Spleen (tissue), 11 donors: ENCODE measurements around the gene FAM168B. TPM values are rescaled to one million over a fixed set of nuclear protein-coding genes. Genes with fewer than 3 reads are reported as not detected.

Experiments used
- DNase-seq: peaks from one replicate; pipeline ENCODE4 v3.0.0-alpha.2; 2020
- H3K27ac ChIP-seq, 8 donors: fragments of 200-600 bp; sonication (generic) in 7 of 8; 1 replicate in 4 of 8; 2 replicates in 4 of 8; pipeline versions ENCODE4 v1.5.0 to v1.8.0; 2016 to 2021; ENCODE audit warnings: inconsistent platforms in 4 of 8, mild to moderate bottlenecking in 4 of 8, moderate library complexity in 1 of 8
- H3K27me3 ChIP-seq, 7 donors: fragments of 200-600 bp; sonication (generic) in 6 of 7; replicated peaks in 1 of 7; 1 replicate in 4 of 7; 2 replicates in 3 of 7; pipeline versions ENCODE4 v1.5.0 to v1.8.0; 2016 to 2021; ENCODE audit warnings: inconsistent platforms in 3 of 7, mild to moderate bottlenecking in 1 of 7
- H3K36me3 ChIP-seq, 6 donors: fragments of 200-600 bp; sonication (generic) in 5 of 6; 1 replicate in 4 of 6; 2 replicates in 2 of 6; pipeline versions ENCODE4 v1.5.0 to v1.8.0; 2016 to 2021; ENCODE audit warnings: inconsistent platforms in 2 of 6
- H3K4me1 ChIP-seq, 6 donors: fragments of 200-600 bp; sonication (generic) in 5 of 6; 1 replicate in 3 of 6; 2 replicates in 3 of 6; pipeline versions ENCODE4 v1.5.0 to v1.8.0; 2016 to 2021; ENCODE audit warnings: inconsistent platforms in 3 of 6
- H3K4me3 ChIP-seq, 8 donors: fragments of 200-600 bp; sonication (generic) in 7 of 8; 1 replicate in 4 of 8; 2 replicates in 4 of 8; pipeline versions ENCODE4 v1.5.0 to v1.8.0; 2016 to 2021; ENCODE audit warnings: inconsistent platforms in 4 of 8, mild to moderate bottlenecking in 4 of 8, moderate library complexity in 2 of 8
- H3K9me3 ChIP-seq, 8 donors: fragments of 200-600 bp; sonication (generic) in 7 of 8; 1 replicate in 4 of 8; 2 replicates in 4 of 8; pipeline versions ENCODE4 v1.5.0 to v1.8.0; 2016 to 2021; ENCODE audit warnings: inconsistent platforms in 4 of 8
- CTCF ChIP-seq, 11 experiments: fragments of 200-600 bp in 7 of 11; fragments of 450-650 bp in 4 of 11; sonication (generic) in 4 of 11; IDR thresholded peaks in 8 of 11; conservative IDR thresholded peaks in 3 of 11; 1 replicate in 7 of 11; 2 replicates in 4 of 11; pipeline versions ENCODE4 v1.4.0 to v1.8.0; 2016 to 2021; ENCODE audit warnings: antibody characterized with exemption in 11 of 11, inconsistent platforms in 4 of 11, mild to moderate bottlenecking in 1 of 11
- POLR2A ChIP-seq, 3 donors: fragments of 450-650 bp; IDR thresholded peaks; one replicate each; pipeline ENCODE4 v1.5.1; 2017; ENCODE audit warnings: antibody characterized with exemption in 3 of 3, mild to moderate bottlenecking in 1 of 3
- POLR2AphosphoS5 ChIP-seq, 3 donors: sonication (generic); formaldehyde crosslinking; IDR thresholded peaks; one replicate each; pipeline ENCODE4 v1.5.1; 2017; ENCODE audit warnings: antibody characterized with exemption in 3 of 3
- WGBS, 5 donors: extraction: QIAGEN DNeasy Blood & Tissue Kit in 3 of 5; methylation state at CpG; one replicate each; pipeline versions ENCODE4 v1.1.5 to v1.1.7; 2013 to 2018; 5-methylcytosine and 5-hydroxymethylcytosine counted together
- intact Hi-C: fragments of 100-400 bp; cut with DNase I; formaldehyde crosslinking; loops from one replicate; pipeline ENCODE4 v1.15.0; 2023; ENCODE audit warnings: low total_unique reads
- polyA plus RNA-seq, 3 donors: library from polyadenylated mRNA; stranded (reverse); fragments of 200-250 nt; gene quantifications; one replicate each; pipeline ENCODE4 v1.2.1, GENCODE V29; 2013
- total RNA-seq, 7 donors: library from RNA; depleted of rRNA in 3 of 7; stranded (reverse); fragments of >200 nt in 3 of 7; fragmentation: NEBNext Ultra II Directional in 4 of 7; extraction: Animal tissue kit (Norgen Biotek cat#: 25700) in 4 of 7; gene quantifications; one replicate each; pipeline versions ENCODE4 v1.1.0 to v1.2.1, GENCODE V29; 2016 to 2021
- donor health status: healthy with polysubstance abuse.
- donor health status: DM: no; HTN: no; CAD: no; lungs with moderate emphysema.
- donor health status: DM: no; HTN: no; CAD: no.
- donor health status: Bipolar disorder and iron deficiency.
- donor health status: healthy.
- donor health status: DM: no; HTN: no; CAD: no.
- donor health status: DM: yes; HTN: yes; CAD: no.

Gene FAM168B
- total and polyA plus RNA-seq, 10 donors = 10.9 to 107 (median 57.5) TPM

GRCh38 chr2:131039535-131039907 lies 53.7 kb downstream of the FAM168B start:
- peaks cover 0 to 70% (median 36%) of the 10 kb centered on the region in 7 donors for H3K27me3 ChIP-seq
- intact Hi-C loops = no loop called here
- no peak overlapping the region for H3K27ac ChIP-seq
- peaks cover 0 to 39% (median 21%) of the 10 kb centered on the region in 6 donors for H3K4me1 ChIP-seq
- 47 to 100% (median 74%) methylated on average over 3 to 23 of the region's 23 CpGs for WGBS, 5 donors
- DNase-seq = no peak
- H3K9me3 ChIP-seq = no peaks in the 10 kb centered on the region
- no peaks in the 10 kb centered on the region for H3K36me3 ChIP-seq
- peak overlapping the region in 5 of 8 donors; percentile 3 to 47 (median 20) for H3K4me3 ChIP-seq
- TF ChIP-seq POLR2A (IDR thresholded peaks at IDR 0.05) (no peak), POLR2AphosphoS5 (IDR thresholded peaks at IDR 0.05) (no peak), CTCF (IDR thresholded peaks at IDR 0.05 in 8 of 11, conservative IDR thresholded peaks at IDR 0.05 in 3 of 11) (no peak)

GRCh38 chr2:131039101-131039440 lies 54.2 kb downstream of the FAM168B start:
- peaks cover 0 to 74% (median 36%) of the 10 kb centered on the region in 7 donors for H3K27me3 ChIP-seq
- DNase-seq = no peak
- no peak overlapping the region for H3K27ac ChIP-seq
- 85 to 99% (median 90%) methylated on average over 7 to 9 of the region's 9 CpGs for WGBS, 5 donors
- intact Hi-C loops = no loop called here
- peaks cover 0 to 44% (median 21%) of the 10 kb centered on the region in 6 donors for H3K4me1 ChIP-seq
- H3K4me3 ChIP-seq = no peak overlapping the region
- no peaks in the 10 kb centered on the region for H3K9me3 ChIP-seq
- TF ChIP-seq CTCF (IDR thresholded peaks at IDR 0.05 in 8 of 11, conservative IDR thresholded peaks at IDR 0.05 in 3 of 11) (no peak), POLR2A (IDR thresholded peaks at IDR 0.05) (no peak), POLR2AphosphoS5 (IDR thresholded peaks at IDR 0.05) (no peak)
- no peaks in the 10 kb centered on the region for H3K36me3 ChIP-seq

GRCh38 chr2:131038258-131039100 lies 54.8 kb downstream of the FAM168B start:
- no peak overlapping the region for H3K27ac ChIP-seq

More at GRCh38 chr2:131038258-131039100, 54.8 kb downstream of the FAM168B start:
- Histone ChIP-seq H3K9me3 (no peaks in the 10 kb centered on the region), H3K27me3 (peaks cover 0 to 80% (median 36%) of the 10 kb centered on the region in 7 donors), H3K4me3 (no peak overlapping the region), H3K36me3 (no peaks in the 10 kb centered on the region), H3K4me1 (peaks cover 0 to 44% (median 21%) of the 10 kb centered on the region in 6 donors)
- no peak for DNase-seq
- no peak for TF ChIP-seq POLR2AphosphoS5 (IDR thresholded peaks at IDR 0.05)
- TF ChIP-seq POLR2A (IDR thresholded peaks at IDR 0.05) = no peak
- no peak for TF ChIP-seq CTCF (IDR thresholded peaks at IDR 0.05 in 8 of 11, conservative IDR thresholded peaks at IDR 0.05 in 3 of 11)
- intact Hi-C loops = no loop called here
- WGBS, 5 donors = 87 to 93% (median 89%) methylated on average over 3 to 17 of the region's 17 CpGs
